Measurements from ENCODE around the gene PSEN2.
"Not testable (repeated sequence)": the region's sequence is repeated elsewhere in the genome, so short reads cannot be mapped to it uniquely, and the experiment has no call there.

The PSEN2 gene

DNA sequence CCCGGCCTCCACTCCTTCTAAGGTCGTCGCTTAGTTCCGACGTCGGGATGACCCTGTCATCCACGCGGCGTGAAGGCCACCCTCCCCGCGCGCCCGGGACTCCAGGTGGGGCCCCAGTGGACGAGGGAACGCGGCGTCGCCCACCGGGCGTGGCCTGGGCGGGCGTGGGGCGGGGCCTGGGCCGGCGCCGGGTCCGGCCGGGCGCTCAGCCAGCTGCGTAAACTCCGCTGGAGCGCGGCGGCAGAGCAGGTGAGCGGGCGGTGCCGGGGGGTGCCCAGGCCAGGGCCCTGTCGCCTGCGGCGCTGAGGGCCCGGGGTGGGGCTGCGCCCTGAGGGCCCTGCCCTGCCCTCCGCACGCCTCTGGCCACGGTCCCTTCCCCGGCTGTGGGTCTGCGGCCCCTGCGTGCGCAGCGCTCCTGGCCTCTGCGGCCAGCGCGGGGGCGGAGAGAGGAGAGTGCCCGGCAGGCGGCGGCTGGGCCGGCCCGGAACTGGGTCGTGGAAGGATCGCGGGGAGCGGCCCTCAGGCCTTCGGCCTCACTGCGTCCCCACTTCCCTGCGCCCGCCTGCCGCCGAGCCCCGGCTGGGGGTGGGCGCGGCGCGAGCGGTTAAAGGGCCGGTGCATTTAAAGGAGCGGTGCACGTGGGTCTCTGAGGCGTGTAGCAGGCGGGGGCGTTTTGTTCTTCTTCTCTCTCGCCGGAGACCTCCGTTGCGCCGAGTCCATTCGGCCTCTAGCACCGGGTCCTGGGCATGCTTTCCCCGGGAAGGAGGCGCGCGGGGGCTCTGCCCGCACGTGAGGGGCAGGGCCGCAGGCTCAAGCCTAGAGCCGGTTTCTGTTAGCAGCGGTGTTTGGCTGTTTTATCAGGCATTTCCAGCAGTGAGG is at the start of gene PSEN2:
PSEN2 (plus strand) TSS at position 216 of the 879 bp plus-strand sequence. CDS start 11,292 bp downstream, outside the sequence.
- peak; percentile 52 for DNase-seq

DNA sequence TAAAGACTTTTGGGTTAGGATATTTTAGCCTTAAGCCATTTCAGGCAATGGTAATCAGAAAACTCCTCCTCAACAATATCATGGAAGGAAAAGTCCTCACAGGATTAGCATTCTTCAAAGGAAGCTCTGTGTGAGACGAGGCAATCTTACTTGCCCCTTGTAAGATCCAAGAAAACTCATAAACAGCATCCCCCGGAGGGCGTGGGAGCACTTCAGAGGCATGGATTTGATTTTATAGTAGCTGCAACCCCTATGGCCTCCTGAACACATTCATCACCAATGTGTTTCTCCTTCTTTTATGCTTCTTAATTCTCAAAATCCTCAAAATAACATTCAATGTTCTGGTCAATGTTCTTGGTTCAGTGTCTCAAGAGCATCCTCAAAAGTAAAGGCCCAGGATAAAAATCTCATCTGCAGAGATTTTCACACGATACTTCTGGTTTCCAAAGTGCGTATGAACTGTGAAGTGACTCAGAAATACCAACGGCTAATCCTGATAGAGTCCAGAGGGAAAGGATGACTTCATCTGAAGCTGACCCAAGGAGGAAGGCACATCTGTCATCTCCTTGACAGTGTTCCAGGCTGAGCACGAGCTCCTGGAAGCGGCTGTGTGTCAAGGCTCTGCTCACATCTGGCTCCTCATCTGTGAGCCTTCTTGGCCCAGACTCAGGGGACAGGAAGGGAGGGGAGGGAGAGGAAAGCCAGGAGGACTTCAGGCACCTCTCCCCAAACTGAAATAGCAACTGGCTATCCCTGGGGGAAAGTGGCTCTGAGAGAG is 49.3 kb upstream of the PSEN2 start:
- no peak for DNase-seq

DNA sequence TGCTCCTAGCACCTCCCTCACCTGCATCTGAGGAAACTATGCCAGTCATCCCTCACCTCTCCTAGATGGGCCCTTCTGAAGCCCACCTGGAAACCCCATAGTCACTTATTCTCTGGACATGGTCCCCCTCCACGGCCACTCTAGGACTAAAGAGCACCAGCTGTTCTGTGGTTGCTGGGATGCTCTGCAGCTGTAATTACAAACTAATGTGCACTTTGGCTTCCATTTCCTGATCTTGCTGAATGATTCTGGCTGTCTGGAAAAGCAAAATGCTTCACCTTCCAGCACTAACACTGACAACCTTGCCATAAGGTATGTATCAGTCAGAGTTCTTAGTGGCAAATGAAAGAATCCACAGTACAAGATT is 48.7 kb upstream of the PSEN2 start:
- DNase-seq, result no peak

DNA sequence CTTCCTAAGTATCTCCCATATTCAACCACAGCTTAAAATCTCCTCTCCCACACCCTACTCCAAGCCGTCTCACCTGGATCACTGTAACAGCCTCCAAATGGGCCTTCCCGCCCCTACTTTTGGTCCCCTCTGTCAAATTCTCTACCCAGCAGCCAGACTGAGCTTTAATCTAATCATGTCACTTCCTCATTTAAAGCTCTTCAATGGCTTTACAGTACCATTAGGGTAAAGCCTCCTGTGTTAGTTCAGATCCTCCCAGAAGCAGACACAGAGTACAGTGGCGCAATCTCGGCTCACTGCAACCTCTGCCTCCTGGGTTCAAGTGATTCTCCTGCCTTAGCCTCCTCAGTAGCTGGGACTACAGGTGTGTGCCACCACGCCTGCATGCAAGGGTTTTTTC is 46.8 kb upstream of the PSEN2 start:
- no peak for DNase-seq

DNA sequence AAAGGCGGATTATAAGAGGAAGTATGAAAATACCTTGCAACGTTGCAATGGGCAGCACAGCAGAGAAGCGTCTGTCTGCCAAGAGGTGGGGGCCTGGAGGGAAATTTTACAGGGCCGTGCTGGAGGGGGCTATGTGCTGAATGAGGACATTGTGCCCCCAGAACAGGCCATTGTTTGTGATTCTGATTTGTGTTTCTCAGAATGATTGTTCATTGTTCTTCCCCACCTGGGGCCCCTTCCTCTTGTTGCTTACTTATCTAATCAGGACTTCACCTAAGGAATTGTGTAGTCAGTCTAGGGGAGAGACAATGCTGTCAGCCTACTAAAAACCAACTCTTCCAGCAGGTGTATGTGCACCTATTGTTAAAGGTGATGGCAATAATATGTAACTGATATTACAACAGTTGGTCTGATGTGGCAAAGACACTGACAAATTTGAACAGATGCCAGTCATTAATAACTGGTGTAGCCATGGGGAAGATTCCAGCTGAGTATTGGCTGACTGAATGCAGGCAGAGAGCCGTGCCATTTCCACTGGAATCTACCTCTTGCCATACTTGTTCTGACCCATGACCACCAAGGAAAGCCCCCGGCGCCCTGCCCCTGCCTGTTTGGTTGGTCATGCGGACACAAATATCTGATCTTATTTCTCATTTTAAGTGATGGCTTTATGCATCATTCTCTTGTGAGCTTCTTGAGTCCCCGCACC is 45.2 kb upstream of the PSEN2 start:
- no peak for DNase-seq

DNA sequence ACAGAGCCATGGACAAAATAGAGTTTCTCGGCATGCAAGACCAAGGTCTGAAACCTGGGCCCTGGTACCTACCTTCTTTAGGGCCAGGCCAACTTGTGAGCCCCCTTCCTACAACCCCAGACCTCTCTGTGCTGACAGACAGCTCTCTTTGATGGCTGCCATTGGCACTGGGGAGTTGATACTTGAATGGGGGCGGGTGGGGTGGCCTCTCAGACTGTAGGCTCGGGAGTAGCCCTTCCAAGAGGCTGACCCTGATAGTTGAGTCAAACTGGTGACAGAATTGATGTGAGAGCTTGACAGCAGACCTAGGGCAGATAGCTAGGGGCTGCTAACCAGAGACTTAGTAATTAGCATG is 44.7 kb upstream of the PSEN2 start:
- DNase-seq, result no peak

DNA sequence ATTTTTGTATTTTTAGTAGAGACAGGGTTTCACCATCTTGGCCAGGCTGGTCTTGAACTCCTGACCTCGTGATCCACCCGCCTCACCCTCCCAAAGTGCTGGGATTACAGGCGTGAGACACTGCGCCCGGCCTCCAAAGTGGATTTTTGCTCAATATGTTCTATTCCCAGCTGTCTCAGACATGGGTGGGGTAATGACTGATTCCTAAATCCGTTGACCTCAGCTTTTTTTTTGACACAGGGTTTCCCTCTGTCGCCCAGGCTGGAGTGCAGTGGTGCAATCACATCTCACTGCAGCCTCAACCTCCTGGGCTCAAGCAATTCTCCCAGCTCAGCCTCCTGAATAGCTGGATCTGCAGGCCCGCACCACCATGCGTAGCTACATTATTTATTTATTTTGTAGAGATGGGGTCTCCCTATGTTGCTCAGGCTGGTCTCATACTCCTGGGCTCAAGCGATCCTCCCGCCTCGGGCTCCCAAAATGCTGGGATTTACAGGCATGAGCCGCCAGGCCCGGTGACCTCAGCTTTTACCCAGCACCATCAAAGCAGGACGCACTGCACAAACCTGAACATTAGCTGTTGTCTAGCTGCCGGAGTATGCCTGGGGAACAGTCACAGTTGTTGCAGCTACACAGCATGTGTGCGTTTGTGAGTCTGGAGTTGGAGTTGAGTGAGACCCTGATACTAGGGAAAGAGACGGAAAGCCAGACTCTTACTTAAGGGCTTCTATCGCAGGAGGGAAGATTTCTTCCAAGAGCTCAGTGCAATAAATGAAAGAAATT is 43.7 kb upstream of the PSEN2 start:
- DNase-seq, result no peak

DNA sequence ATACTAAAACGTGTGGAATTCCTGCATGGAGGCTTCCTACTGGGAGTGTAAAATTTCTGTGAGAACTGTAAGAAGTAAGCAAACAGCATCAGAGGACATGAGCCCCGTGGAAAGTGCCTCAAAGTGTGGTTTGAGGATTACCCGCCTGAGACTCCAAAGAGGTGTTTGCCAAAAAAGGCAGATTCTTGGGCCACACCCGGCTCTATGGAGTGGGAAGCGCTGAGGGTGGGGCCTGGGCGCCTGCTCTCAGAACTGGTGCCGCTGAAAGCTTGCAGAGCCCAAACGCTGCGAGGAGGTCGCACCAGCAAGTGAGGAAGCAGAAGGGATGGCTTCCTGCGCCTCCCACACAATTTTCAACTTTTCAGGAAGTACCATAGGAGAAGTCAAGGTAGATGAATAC is 43.0 kb upstream of the PSEN2 start:
- peak; percentile 33 for DNase-seq

DNA sequence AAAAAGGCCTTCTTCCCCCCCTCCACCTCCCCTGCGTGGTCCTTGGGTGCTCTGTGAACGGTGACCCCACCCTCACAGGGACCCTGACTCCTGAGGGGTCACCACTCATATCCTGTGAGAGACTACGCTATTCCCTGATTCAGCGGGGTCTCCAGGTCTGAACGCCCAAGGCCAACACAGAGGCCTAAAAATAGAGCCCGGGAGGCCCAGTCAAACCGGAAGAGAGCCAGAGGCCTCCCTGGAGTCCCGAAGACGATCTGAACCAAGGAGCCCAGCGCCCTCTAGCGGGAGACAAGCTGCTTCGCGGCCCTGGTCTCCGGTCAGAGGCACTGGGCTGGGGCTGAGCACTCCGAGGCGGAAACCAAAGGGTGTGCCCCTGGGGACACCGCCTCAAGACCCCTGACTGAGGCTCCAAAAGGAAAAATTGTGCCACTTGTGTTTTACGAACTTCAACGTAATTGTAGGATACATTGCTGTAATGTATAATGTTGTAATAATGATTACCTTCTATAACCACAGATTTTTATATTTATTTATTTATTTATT is 42.4 kb upstream of the PSEN2 start:
- peak; percentile 92 for DNase-seq

DNA sequence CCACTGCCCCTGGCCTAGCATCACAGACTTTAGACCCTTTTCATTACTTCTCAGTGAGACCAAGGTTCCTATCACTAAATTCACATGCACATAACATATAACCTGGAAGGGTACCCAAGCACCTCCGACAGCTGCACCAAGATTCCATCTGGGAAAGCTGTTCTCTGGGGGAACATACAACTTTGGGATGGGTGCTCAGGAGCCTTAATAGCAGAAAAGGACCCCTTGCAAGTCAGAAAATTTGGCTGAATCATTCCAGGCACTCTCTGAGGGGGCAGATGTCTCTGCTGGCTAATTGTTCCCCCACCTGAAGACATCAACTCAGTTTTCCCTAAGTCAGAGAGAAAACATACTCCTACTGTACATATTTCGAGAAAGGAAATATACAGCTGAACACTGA is 41.3 kb upstream of the PSEN2 start:
- no peak for DNase-seq

DNA sequence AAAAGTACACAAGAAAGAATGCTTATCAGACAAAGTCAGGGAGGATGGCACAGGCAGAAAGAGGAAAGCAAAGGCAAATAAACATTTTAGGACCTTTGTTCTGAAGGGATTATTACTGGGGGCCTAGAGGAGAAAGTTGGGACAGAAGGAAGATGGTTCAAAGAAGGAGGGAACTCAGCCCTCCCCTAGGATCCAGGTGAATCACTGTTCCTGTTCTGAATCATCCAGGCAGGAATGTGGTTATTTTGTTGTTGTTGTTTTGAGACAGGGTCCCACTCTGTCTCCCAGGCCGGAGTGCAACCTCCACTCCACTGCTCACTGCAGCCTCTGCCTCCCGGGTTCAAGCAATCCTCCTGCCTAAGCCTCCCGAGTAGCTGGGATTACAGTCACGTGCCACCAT is 38.5 kb upstream of the PSEN2 start:
- DNase-seq, result no peak

DNA sequence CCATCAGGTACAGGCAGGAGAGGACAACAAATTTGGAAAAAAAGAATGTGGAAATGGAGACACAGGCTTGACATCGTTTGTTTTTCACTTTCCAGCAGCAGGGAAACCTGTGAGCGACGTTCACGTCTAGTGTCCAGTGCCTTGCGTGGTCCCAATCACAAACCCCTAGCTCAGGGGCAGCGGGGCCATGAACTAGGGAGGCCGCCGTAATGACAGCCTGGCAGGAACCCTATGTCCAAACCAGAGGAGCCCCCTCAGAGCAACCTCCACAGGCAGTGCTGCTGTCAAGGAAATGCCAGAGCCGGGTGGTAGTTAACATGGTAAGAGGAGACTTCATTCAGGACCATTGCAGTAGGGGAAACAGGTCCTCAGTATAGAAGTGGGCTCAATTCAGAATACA is 37.8 kb upstream of the PSEN2 start:
- no peak for DNase-seq

DNA sequence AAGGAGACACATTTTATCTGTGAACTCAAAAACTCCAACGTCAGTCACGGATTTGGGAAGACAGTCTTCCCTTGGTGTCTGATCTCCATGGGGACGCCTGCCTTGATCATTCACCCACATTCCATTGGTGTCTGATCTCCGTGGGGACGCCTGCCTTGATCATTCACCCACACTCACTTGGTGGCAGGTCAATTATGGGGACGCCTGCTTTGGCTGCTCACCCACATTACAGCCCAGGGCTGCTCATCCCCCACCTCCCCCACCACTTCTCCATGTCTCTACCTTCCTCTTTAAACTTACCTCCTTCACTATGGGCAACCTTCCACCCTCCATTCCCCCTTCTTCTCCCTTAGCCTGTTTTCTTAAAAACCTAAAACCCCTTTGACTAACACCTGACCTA is 36.2 kb upstream of the PSEN2 start:
- DNase-seq, result not testable (repeated sequence)

DNA sequence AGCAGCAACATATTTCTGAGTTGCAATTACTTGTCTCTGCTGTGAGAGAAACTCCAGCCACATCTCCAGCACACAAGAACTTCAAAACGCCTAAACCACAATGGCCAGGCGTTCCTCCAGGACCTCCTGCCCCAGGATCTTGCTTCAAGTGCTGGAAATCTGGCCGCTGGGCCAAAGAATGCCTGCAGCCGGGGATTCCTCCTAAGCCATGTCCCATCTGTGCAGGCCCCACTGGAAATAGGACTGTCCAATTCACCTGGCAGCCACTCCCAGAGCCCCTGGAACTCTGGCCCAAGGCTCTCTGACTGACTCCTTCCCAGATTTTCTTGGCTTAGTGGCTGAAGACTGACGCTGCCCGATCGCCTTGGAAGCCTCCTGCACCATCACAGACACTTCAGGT is 35.0 kb upstream of the PSEN2 start:
- not testable (repeated sequence) for DNase-seq

DNA sequence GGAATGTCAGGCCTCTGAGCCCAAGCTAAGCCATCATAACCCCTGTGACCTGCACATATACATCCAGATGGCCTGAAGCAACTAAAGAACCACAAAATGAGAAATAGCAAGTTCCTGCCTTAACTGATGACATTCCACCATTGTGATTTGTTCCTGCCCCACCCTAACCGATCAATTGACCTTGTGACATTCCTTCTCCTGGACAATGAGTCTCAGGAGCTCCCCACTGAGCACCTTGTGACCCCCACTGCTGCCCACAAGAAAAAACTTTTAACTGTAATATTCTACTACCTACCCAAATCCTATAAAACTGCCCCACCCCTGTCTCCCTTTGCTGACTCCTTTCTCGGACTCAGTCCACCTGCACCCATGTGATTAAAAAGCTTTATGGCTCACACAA is 32.5 kb upstream of the PSEN2 start:
- not testable (repeated sequence) for DNase-seq

DNA sequence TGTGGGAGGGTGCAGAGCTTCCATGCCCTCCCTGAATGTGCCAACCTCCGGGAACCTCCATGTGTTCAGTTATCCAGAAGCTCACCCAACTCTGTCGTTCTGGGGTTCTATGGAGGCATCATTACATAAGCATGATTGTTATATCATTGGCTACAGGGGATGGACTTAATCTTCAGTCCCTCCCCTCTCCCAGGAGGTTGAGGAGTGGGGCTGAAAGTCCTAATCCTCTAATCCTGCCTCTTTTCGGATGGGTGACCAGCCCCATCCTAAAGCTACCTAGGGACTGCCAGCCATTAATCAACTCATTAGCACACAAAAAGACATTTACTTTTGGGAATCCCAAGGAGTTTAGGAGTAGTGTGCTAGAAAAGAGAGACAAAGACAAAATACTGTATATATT is 32.0 kb upstream of the PSEN2 start:
- no peak for DNase-seq

DNA sequence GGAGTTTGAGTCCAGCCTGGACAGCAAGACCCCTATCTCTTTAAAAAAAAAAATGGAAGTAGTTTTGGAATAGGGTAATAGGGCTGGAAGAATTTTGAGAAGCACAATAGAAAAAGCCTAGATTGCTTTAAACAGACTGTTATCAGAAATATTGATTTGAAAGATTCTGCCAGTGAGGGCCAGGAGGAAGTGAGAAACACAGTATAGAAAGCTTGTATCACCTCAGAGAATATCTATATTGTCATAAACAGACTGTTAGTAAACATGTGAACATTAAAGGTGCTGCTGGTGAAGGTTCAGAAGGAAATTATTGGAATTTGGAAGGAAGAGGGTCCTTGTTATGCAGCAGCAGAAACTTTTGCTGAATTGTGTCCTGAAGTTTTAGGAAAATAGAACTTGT is 24.8 kb upstream of the PSEN2 start:
- DNase-seq, result no peak

DNA sequence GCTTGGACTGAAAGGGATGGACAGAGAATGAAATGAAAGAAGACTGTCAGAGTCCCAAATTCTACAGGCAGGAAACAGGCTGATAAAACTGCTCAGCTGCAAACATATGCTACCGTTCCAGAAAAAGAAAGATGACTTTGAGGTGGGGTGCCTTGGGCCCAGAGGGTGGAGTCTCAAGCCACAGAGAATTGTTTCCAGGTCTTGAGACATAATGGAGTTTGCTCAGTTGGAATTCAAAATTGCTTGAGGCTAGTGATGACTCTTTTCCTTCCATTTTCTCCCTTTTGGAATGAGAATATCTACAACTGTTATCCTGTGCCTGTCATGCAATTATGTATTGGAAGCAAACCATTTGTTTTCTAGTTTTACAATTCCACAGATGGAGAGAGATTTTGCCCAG is 23.6 kb upstream of the PSEN2 start:
- DNase-seq, result no peak

DNA sequence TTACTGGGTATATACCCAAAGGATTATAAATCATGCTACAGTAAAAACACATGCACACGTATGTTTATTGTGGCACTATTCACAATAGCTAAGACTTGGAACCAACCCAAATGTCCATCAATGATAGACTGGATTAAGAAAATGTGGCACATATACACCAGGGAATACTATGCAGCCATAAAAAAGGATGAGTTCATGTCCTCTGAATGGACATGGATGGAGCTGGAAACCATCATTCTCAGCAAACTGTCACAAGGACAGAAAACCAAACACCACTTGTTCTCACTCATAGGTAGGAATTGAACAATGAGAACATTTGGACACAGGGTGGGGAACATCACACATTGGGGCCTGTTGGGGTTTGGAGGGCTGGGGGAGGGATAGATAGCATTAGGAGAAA is 15.9 kb upstream of the PSEN2 start:
- DNase-seq, result not testable (repeated sequence)

DNA sequence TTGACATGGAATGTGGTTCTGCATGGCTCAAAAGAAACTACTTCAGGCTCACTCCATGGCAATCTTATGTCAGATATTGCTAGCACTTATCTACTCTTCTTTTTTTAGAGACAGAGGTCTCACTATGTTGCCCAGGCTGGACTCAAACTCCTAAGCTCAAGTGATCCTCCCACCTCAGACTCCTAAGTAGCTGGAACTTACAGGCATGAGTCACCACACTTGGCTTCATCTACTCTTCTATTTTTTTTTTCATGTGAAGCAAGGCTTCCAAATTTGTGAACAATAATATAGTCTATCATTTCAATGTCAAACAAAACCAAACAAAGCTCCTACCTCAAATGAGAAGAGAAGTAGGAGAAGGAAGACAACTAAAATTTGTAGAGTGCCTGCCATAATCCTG is 7.5 kb upstream of the PSEN2 start:
- no peak for DNase-seq

DNA sequence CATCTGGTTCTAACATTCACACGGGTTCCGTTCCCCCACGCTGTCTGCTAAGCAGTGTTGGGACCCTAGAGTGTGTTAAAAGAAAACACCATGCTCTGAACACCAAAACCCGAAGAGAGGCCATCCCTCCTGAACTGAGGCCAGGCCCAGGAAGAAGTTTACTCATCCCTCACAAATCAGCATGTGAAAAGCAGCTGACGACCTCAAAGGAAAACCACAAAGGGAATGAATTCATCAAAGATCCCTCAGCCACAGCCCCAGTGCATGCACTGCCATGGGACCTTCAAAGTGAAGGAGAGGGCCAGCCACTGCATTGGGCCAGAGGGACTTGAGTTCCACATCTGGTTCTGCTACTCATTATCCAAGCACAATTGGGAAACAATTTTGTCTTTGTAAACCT is 7.0 kb upstream of the PSEN2 start:
- no peak for DNase-seq

DNA sequence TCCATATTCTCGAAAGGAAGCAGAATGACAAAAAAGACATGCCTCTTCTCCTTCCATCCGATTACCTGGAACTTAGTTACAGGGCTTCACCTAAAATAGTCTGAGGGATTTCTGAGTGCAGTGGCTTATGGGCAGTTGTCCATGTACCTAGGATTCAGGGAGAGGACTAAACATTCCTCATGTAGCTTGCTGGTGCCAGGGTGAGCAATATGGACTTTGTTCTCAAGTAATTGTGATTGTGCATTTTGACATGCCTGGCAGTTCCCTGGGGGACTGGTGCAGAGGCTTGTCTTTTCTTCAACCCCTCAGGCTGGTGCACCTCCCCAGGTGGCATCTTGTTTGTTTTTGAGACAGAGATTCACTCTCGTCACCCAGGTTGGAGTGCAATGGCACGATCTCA is 6.1 kb upstream of the PSEN2 start:
- no peak for DNase-seq

DNA sequence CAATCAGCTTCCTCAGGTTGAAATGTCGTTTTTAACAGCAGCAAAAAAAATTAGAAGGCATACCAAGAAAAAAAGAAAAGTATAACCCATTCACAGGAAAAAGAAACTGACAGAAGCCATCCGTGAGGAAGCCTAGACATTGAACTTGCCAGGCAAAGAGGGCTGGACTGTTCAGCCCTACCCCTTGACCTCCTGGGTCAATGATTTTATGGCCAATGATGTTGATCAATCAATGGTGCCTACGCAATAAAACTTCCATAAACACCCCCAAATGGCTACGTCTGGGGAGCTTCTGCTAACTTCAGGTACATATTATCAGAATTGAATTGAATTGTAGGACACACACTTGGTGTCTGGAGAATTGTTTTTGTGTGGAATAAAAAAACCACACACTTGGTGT is 4.8 kb upstream of the PSEN2 start:
- DNase-seq, result no peak
